SW480 (cell line): Measurements from ENCODE around the gene CERS6.
A peak's percentile ranks its signal among the peaks of the same experiment; 100 is the strongest.
"Not testable (repeated sequence)": the region's sequence is repeated elsewhere in the genome, so short reads cannot be mapped to it uniquely, and the experiment has no call there.

Experiments used
- DNase-seq: peaks from one replicate; pipeline ENCODE4 v3.0.0-alpha.2; 2016; ENCODE audit warnings: low spot score

Gene CERS6

GRCh38 chr2:168773719-168774521 lies 317.8 kb downstream of the CERS6 start:
- peak; percentile 32 for DNase-seq

- DNase-seq: no peak
Measured at GRCh38 chr2:168775837-168776236, 319.8 kb downstream of the CERS6 start.

GRCh38 chr2:168780669-168781071 lies 324.6 kb downstream of the CERS6 start:
- DNase-seq: no peak

- no peak for DNase-seq
Measured at GRCh38 chr2:168781191-168781817, 325.2 kb downstream of the CERS6 start.

- no peak for DNase-seq
Measured at GRCh38 chr2:168782271-168782670, 326.2 kb downstream of the CERS6 start.

GRCh38 chr2:168784993-168785392 lies 328.9 kb downstream of the CERS6 start:
- DNase-seq: no peak

- DNase-seq: no peak
Measured at GRCh38 chr2:168787098-168787781, 331.2 kb downstream of the CERS6 start.

GRCh38 chr2:168787782-168788376 lies 331.8 kb downstream of the CERS6 start:
- DNase-seq: no peak

GRCh38 chr2:168789776-168790175 lies 333.7 kb downstream of the CERS6 start:
- no peak for DNase-seq

- no peak for DNase-seq
Measured at GRCh38 chr2:168790226-168790902, 334.3 kb downstream of the CERS6 start.

GRCh38 chr2:168791140-168791539 lies 335.1 kb downstream of the CERS6 start:
- DNase-seq: not testable (repeated sequence)

GRCh38 chr2:168793596-168793995 lies 337.5 kb downstream of the CERS6 start:
- no peak for DNase-seq

- no peak for DNase-seq
Measured at GRCh38 chr2:168794968-168795367, 338.9 kb downstream of the CERS6 start.

GRCh38 chr2:168796090-168796577 lies 340.1 kb downstream of the CERS6 start:
- no peak for DNase-seq

- no peak for DNase-seq
Measured at GRCh38 chr2:168796583-168797285, 340.7 kb downstream of the CERS6 start.

- no peak for DNase-seq
Measured at GRCh38 chr2:168797286-168797655, 341.2 kb downstream of the CERS6 start.

- DNase-seq: no peak
Measured at GRCh38 chr2:168798076-168798887, 342.2 kb downstream of the CERS6 start.

- no peak for DNase-seq
Measured at GRCh38 chr2:168798888-168799410, 342.9 kb downstream of the CERS6 start.

GRCh38 chr2:168801471-168801870 lies 345.4 kb downstream of the CERS6 start:
- DNase-seq: no peak
